ENCODE data around the gene SHANK2.

DNA sequence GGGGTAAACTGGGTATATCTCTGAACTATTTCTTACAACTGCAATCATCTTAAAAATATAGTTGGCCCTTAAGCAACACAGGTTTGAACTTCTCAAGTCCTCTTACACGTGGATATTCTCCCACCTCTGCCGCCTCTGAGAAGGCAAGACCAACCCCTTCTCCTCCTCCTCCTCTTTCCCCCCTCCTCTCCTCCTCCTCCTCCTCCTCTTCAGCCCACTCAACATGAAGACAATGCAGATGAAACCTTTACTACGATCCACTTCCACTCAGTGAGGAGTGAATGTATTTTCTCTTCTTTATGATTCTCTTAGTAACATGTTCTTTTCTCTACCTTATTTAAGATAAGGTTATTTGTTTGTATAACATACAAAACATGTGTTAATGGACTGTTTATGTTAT is 20.0 kb downstream of the SHANK2 start:
- TF ChIP-seq CTCF (IDR thresholded peaks at IDR 0.05) (no peak), POLR2AphosphoS5 (IDR thresholded peaks at IDR 0.05) (no peak)
